Stimulated activated CD4-positive, alpha-beta T cell treated with anti-CD3 and anti-CD28 coated beads, Interleukin-1b, Interleukin-23, amount 100 ng/mL, for 24 hours (primary cell): Measurements from ENCODE around the gene ATXN2L.
"Not testable (repeated sequence)": the region's sequence is repeated elsewhere in the genome, so short reads cannot be mapped to it uniquely, and the experiment has no call there.

Experiments used
- DNase-seq, 4 experiments: peaks; one replicate each; pipeline ENCODE4 v3.0.0-alpha.2; 2020; ENCODE audit warnings: low read depth in 4 of 4, low spot score in 1 of 4

Gene ATXN2L

GRCh38 chr16:28869201-28869600, 46.4 kb downstream of the ATXN2L start:
- DNase-seq = no peak

- no peak for DNase-seq
Measured at GRCh38 chr16:28872952-28873351, 50.2 kb downstream of the ATXN2L start.

GRCh38 chr16:28873543-28874201, 50.9 kb downstream of the ATXN2L start:
- peak in 3 of 4 experiments; percentile 31 to 34 (median 33) for DNase-seq

- no peak for DNase-seq
Measured at GRCh38 chr16:28874406-28874805, 51.6 kb downstream of the ATXN2L start.

GRCh38 chr16:28875134-28876018, 52.6 kb downstream of the ATXN2L start:
- no peak for DNase-seq

- no peak for DNase-seq
Measured at GRCh38 chr16:28876019-28876659, 53.3 kb downstream of the ATXN2L start.

- no peak for DNase-seq
Measured at GRCh38 chr16:28876973-28877654, 54.3 kb downstream of the ATXN2L start.

- no peak for DNase-seq
Measured at GRCh38 chr16:28877655-28878000, 54.8 kb downstream of the ATXN2L start.

GRCh38 chr16:28878083-28878926, 55.5 kb downstream of the ATXN2L start, which contains the start of gene ATP2A1:
Gene ATP2A1 (plus strand): TSS chr16:28878488. CDS start chr16:28878672, 184 bp downstream.
- DNase-seq = no peak

GRCh38 chr16:28879261-28879840, 56.6 kb downstream of the ATXN2L start:
- DNase-seq = no peak

GRCh38 chr16:28879841-28880588, 57.2 kb downstream of the ATXN2L start:
- peak; percentile 75 to 92 (median 84) for DNase-seq

- DNase-seq = no peak
Measured at GRCh38 chr16:28880589-28880915, 57.8 kb downstream of the ATXN2L start.

GRCh38 chr16:28880955-28881354, 58.2 kb downstream of the ATXN2L start:
- DNase-seq = no peak

- not testable (repeated sequence) for DNase-seq
Measured at GRCh38 chr16:28881565-28881964, 58.8 kb downstream of the ATXN2L start.

GRCh38 chr16:28882551-28883160, 59.9 kb downstream of the ATXN2L start:
- DNase-seq = no peak

- no peak for DNase-seq
Measured at GRCh38 chr16:28883221-28883996, 60.6 kb downstream of the ATXN2L start.

GRCh38 chr16:28884045-28884444, 61.2 kb downstream of the ATXN2L start:
- DNase-seq = no peak
